ENCODE data around the gene NCAN. TPM values are rescaled to one million over a fixed set of nuclear protein-coding genes. Genes with fewer than 3 reads are reported as not detected.
"Not testable (repeated sequence)": the region's sequence is repeated elsewhere in the genome, so short reads cannot be mapped to it uniquely, and the experiment has no call there.

The NCAN gene
- total RNA-seq, 6 experiments from 2014 or later: 0.04 to 0.07 (median 0.06) TPM; not detected in 2

- intact Hi-C loops (cut with DNase I): no loop called here
- ATAC-seq: no peak
- no peaks in the 10 kb centered on the region for H3K9me3 ChIP-seq
Measured at GRCh38 chr19:19169236-19170052, 42.3 kb upstream of the NCAN start.

GRCh38 chr19:19170053-19170872, 41.5 kb upstream of the NCAN start, which contains the start of gene MEF2B:
TSS of gene MEF2B (minus strand) at chr19:19170263. CDS start at chr19:19150735, 19,528 bp downstream.
- H3K9me3 ChIP-seq: no peaks in the 10 kb centered on the region
- DNase-seq (peak; percentile 72 to 83 (median 82)), ATAC-seq (peak; percentile 78 to 93 (median 90))
- no peaks in the 10 kb centered on the region for H3K36me3 ChIP-seq
- WGBS (ENCODE audit: insufficient coverage, low coverage, low lambda C conversion rate, missing lambda C conversion rate): 19% methylated on average over 23 of the region's 56 CpGs
- no peak within 1 kb of the TSS for H3K27ac ChIP-seq
- H3K27me3 ChIP-seq: no peaks in the 10 kb centered on the region
- H3K4me3 ChIP-seq: no peak within 1 kb of the TSS
- intact Hi-C loops (cut with DNase I): no loop called here
- H3K4me1 ChIP-seq: peaks cover 0 to 23% (median 0%) of the 10 kb centered on the region in 4 donors
- TF ChIP-seq CTCF (IDR thresholded peaks at IDR 0.05) (no peak), POLR2A (IDR thresholded peaks at IDR 0.05) (no peak)

More at GRCh38 chr19:19169236-19170052, 42.3 kb upstream of the NCAN start:
- Histone ChIP-seq H3K27ac (no peak overlapping the region), H3K36me3 (no peaks in the 10 kb centered on the region), H3K27me3 (no peaks in the 10 kb centered on the region), H3K4me1 (peaks cover 0 to 16% (median 0%) of the 10 kb centered on the region in 4 donors), H3K4me3 (no peak overlapping the region)
- no peak for DNase-seq
- WGBS (ENCODE audit: insufficient coverage, low coverage, low lambda C conversion rate, missing lambda C conversion rate): 71% methylated on average over 2 of the region's 9 CpGs
- TF ChIP-seq CTCF (IDR thresholded peaks at IDR 0.05) (no peak), POLR2A (IDR thresholded peaks at IDR 0.05) (no peak)

GRCh38 chr19:19170873-19171672, 40.7 kb upstream of the NCAN start:
- H3K4me1 ChIP-seq: peaks cover 0 to 23% (median 0%) of the 10 kb centered on the region in 4 donors
- no peak for ATAC-seq
- H3K9me3 ChIP-seq: no peaks in the 10 kb centered on the region
- intact Hi-C loops (cut with DNase I): no loop called here
- no peak overlapping the region for H3K4me3 ChIP-seq
- 72% methylated on average over 3 of the region's 6 CpGs for WGBS (ENCODE audit: insufficient coverage, low coverage, low lambda C conversion rate, missing lambda C conversion rate)
- DNase-seq: no peak
- TF ChIP-seq POLR2A (IDR thresholded peaks at IDR 0.05): no peak
- TF ChIP-seq CTCF (IDR thresholded peaks at IDR 0.05): no peak
- no peak overlapping the region for H3K27ac ChIP-seq
- no peaks in the 10 kb centered on the region for H3K27me3 ChIP-seq
- H3K36me3 ChIP-seq: no peaks in the 10 kb centered on the region

GRCh38 chr19:19171821-19172532, 39.8 kb upstream of the NCAN start:
- no peak overlapping the region for H3K27ac ChIP-seq
- H3K4me3 ChIP-seq: no peak overlapping the region
- ATAC-seq (peak; percentile 45 to 62 (median 52)), DNase-seq (peak in 1 of 3 donors; percentile 48)
- WGBS (ENCODE audit: insufficient coverage, low coverage, low lambda C conversion rate, missing lambda C conversion rate): 26% methylated on average over 5 of the region's 8 CpGs
- H3K27me3 ChIP-seq: no peaks in the 10 kb centered on the region
- H3K9me3 ChIP-seq: no peaks in the 10 kb centered on the region
- H3K4me1 ChIP-seq: peaks cover 0 to 23% (median 0%) of the 10 kb centered on the region in 4 donors
- TF ChIP-seq CTCF (IDR thresholded peaks at IDR 0.05) (no peak), POLR2A (IDR thresholded peaks at IDR 0.05) (no peak)
- intact Hi-C loops (cut with DNase I): no loop called here
- H3K36me3 ChIP-seq: no peaks in the 10 kb centered on the region

- ATAC-seq; H3K9me3 ChIP-seq; H3K27me3 ChIP-seq; intact Hi-C loops (cut with DNase I); H3K27ac ChIP-seq; DNase-seq; H3K4me3 ChIP-seq; H3K36me3 ChIP-seq: not testable (repeated sequence)
- peaks cover 0 to 23% (median 0%) of the 10 kb centered on the region in 4 donors for H3K4me1 ChIP-seq
- 89% methylated on average over 2 of the region's 5 CpGs for WGBS (ENCODE audit: insufficient coverage, low coverage, low lambda C conversion rate, missing lambda C conversion rate)
Measured at GRCh38 chr19:19173243-19173642, 38.5 kb upstream of the NCAN start.

Data from right lobe of liver (tissue), 6 donors.